ENCODE data around the gene PHF1.
A peak's percentile ranks its signal among the peaks of the same experiment; 100 is the strongest.

- TF ChIP-seq CTCF (conservative IDR thresholded peaks at IDR 0.05; ENCODE audit: low read length) (peak; percentile 61), EZH2phosphoT487 (IDR thresholded peaks at IDR 0.05; ENCODE audit: borderline replicate concordance) (no peak)
Measured at GRCh38 chr6:33425668-33426577, 15.1 kb downstream of the PHF1 start.

All from Loucy (cell line).